ENCODE results near the gene SH3BP2. TPM values are rescaled to one million over a fixed set of nuclear protein-coding genes. Genes with fewer than 3 reads are reported as not detected.

SH3BP2 gene
- total and polyA plus RNA-seq, 10 of the 15 experiments (the other 5 are each of a cell fraction or from before 2014, with no cell fraction given), result 1.1 to 61.8 (median 23.9) TPM

GRCh38 chr4:2866891-2867290 is 74.0 kb downstream of the SH3BP2 start:
- Histone ChIP-seq H4K20me1 (ENCODE audit: control insufficient read depth, insufficient read depth) (peaks cover 2% of the 10 kb centered on the region; the same call in 1 of the 2 replicates), H3K9me3 (replicated peaks; ENCODE audit: control insufficient read depth, insufficient read depth, low read length) (no peaks in the 10 kb centered on the region), H3K4me3 (no peak overlapping the region), H3K4me2 (ENCODE audit: control insufficient read depth, insufficient read depth) (no peak overlapping the region), H3K9ac (ENCODE audit: control insufficient read depth, insufficient read depth, low read length) (no peak overlapping the region), H3K27ac (ENCODE audit: control insufficient read depth, insufficient read depth) (no peak overlapping the region), H3K36me3 (ENCODE audit: control insufficient read depth in 2 of 2, insufficient read depth in 2 of 2, low read length in 1 of 2) (peaks cover 0 to 3% of the 10 kb centered on the region in 2 experiments; a peak in 1 of 4 replicates), H3K4me1 (ENCODE audit: control insufficient read depth, insufficient read depth, low read length) (peaks cover 9% of the 10 kb centered on the region), H2AFZ (ENCODE audit: control insufficient read depth, low read depth, low read length) (no peak overlapping the region), H3K79me2 (ENCODE audit: control insufficient read depth, insufficient read depth, low read length) (peaks cover 41% of the 10 kb centered on the region), H3K27me3 (replicated peaks in 1 of 2; ENCODE audit: control insufficient read depth in 2 of 2, insufficient read depth in 2 of 2, low read length in 1 of 2) (no peaks in the 10 kb centered on the region)
- intact Hi-C loops (cut with micrococcal nuclease; ENCODE audit: unreplicated experiment) (no loop called here), in situ Hi-C loops (cut with MboI) (no loop called here)
- DNase-seq (ENCODE audit: low read depth, low spot score), result no peak
- no peak for TF ChIP-seq NKRF (conservative IDR thresholded peaks at IDR 0.05)
- ChIA-PET SMC1A (ENCODE audit: uncharacterized antibody, unreplicated experiment) (interaction anchor here (0.8 to 1.7 kb wide), 5 partner anchors 11 to 87 kb away, joined by 3 to 10 read pairs (median 4); no protein-coding TSS in a partner anchor), RAD21 (ENCODE audit: unreplicated experiment) (no interaction called here), CTCF (interaction anchor here (1.0 to 1.6 kb wide), 3 partner anchors 28 to 102 kb away, joined by 3 to 4 read pairs (median 3); no protein-coding TSS in a partner anchor), POLR2A (interaction anchor here (2.0 kb wide), 1 partner anchor 13 kb away, joined by 6 read pairs; no protein-coding TSS in a partner anchor)
- FAIRE-seq, result no peak
- no TSS peak for BruUV-seq (replicated peaks)
- 97% methylated on average over 5 of the region's 5 CpGs for WGBS (ENCODE audit: insufficient coverage, insufficient replicate concordance, low lambda C conversion rate, missing lambda C conversion rate)
- no peak for ATAC-seq

- no peaks in the 10 kb centered on the region for H3K9me3 ChIP-seq (replicated peaks; ENCODE audit: control insufficient read depth, insufficient read depth, low read length)
- ChIA-PET RAD21 (ENCODE audit: unreplicated experiment) (no interaction called here), CTCF (interaction anchor here (1.0 to 1.6 kb wide), 3 partner anchors 29 to 103 kb away, joined by 3 to 4 read pairs (median 3); no protein-coding TSS in a partner anchor), SMC1A (ENCODE audit: uncharacterized antibody, unreplicated experiment) (interaction anchor here (0.8 to 1.7 kb wide), 6 partner anchors 11 to 110 kb away, joined by 3 to 10 read pairs (median 4); no protein-coding TSS in a partner anchor), POLR2A (interaction anchor here (2.0 kb wide), 1 partner anchor 12 kb away, joined by 6 read pairs; no protein-coding TSS in a partner anchor)
- FAIRE-seq (no peak), ATAC-seq (no peak), DNase-seq (ENCODE audit: low read depth, low spot score) (no peak)
- intact Hi-C loops (cut with micrococcal nuclease; ENCODE audit: unreplicated experiment), result no loop called here
- H3K27ac ChIP-seq (ENCODE audit: control insufficient read depth, insufficient read depth), result no peak overlapping the region
- WGBS (ENCODE audit: insufficient coverage, insufficient replicate concordance, low lambda C conversion rate, missing lambda C conversion rate), result 96% methylated on average over 10 of the region's 10 CpGs
- no peak overlapping the region for H2AFZ ChIP-seq (ENCODE audit: control insufficient read depth, low read depth, low read length)
- no peaks in the 10 kb centered on the region for H4K20me1 ChIP-seq (ENCODE audit: control insufficient read depth, insufficient read depth)
- H3K4me3 ChIP-seq, result no peak overlapping the region
- H3K9ac ChIP-seq (ENCODE audit: control insufficient read depth, insufficient read depth, low read length), result no peak overlapping the region
- H3K27me3 ChIP-seq (replicated peaks in 1 of 2; ENCODE audit: control insufficient read depth in 2 of 2, insufficient read depth in 2 of 2, low read length in 1 of 2), result no peaks in the 10 kb centered on the region
- in situ Hi-C loops (cut with MboI), result no loop called here
- no TSS peak for BruUV-seq (replicated peaks)
- peaks cover under 1% of the 10 kb centered on the region; the same call in 1 of the 2 replicates for H3K4me1 ChIP-seq (ENCODE audit: control insufficient read depth, insufficient read depth, low read length)
- peaks cover 38% of the 10 kb centered on the region for H3K79me2 ChIP-seq (ENCODE audit: control insufficient read depth, insufficient read depth, low read length)
- H3K4me2 ChIP-seq (ENCODE audit: control insufficient read depth, insufficient read depth), result no peak overlapping the region
- peaks cover 0 to 3% of the 10 kb centered on the region in 2 experiments; a peak in 1 of 4 replicates for H3K36me3 ChIP-seq (ENCODE audit: control insufficient read depth in 2 of 2, insufficient read depth in 2 of 2, low read length in 1 of 2)
- TF ChIP-seq ZBTB11 (CRISPR knock-in tag; IDR thresholded peaks at IDR 0.05) (no peak), ZBTB40 (IDR thresholded peaks at IDR 0.05; ENCODE audit: borderline replicate concordance) (no peak)
Observed at GRCh38 chr4:2867758-2868491, 75.0 kb downstream of the SH3BP2 start.
